ENCODE measurements around the gene DOCK3.

DNA sequence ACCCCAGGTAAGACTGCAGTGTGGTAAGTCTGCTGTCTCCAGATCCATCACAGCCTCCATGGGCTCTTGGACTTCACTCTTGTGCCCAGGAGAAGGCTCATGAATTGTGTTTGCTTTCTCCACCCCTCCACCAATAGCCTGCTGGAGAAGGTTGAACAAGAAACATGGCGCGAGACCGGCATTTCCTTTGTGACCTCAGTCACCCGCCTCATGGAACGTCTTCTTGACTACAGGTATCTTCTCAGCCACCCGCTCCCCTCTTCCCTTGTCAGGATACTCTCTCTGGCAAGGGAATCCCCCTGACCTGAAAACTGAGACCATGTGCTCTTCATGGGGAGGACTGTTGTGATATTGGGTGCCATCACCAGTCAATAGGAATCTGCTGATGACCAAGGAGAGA is 658.3 kb downstream of the DOCK3 start:
- TF ChIP-seq, protein P1, sequence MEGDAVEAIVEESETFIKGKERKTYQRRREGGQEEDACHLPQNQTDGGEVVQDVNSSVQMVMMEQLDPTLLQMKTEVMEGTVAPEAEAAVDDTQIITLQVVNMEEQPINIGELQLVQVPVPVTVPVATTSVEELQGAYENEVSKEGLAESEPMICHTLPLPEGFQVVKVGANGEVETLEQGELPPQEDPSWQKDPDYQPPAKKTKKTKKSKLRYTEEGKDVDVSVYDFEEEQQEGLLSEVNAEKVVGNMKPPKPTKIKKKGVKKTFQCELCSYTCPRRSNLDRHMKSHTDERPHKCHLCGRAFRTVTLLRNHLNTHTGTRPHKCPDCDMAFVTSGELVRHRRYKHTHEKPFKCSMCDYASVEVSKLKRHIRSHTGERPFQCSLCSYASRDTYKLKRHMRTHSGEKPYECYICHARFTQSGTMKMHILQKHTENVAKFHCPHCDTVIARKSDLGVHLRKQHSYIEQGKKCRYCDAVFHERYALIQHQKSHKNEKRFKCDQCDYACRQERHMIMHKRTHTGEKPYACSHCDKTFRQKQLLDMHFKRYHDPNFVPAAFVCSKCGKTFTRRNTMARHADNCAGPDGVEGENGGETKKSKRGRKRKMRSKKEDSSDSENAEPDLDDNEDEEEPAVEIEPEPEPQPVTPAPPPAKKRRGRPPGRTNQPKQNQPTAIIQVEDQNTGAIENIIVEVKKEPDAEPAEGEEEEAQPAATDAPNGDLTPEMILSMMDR (IDR thresholded peaks at IDR 0.05; ENCODE audit: low read depth, low read length), result no peak
- TF ChIP-seq EZH2phosphoT487 (IDR thresholded peaks at IDR 0.05; ENCODE audit: low read depth), result no peak
